HepG2 (cell line): ENCODE measurements around the gene AMIGO1. TPM values are rescaled to one million over a fixed set of nuclear protein-coding genes. Genes with fewer than 3 reads are reported as not detected.

Experiments used
- ATAC-seq: fragments of 200-7000 bp; cut with Tn5 transposase; 3 replicates; pipeline ENCODE4 v1.9.1; 2020; ENCODE audit warnings: mild to moderate bottlenecking, moderate library complexity
- BruUV-seq: library from RNA; stranded (reverse); fragments of 400-500 nt; replicated peaks from 2 replicates; lab custom pipeline; 2021; lab: Mats Ljungman, UMichigan
- CTCF ChIA-PET: fragments of 300-600 bp; formaldehyde crosslinking; extraction: SDS; loops from one replicate; lab custom pipeline; 2021; ENCODE audit warnings: low total read pairs, inconsistent platforms, low intra/inter-chr PET ratio; lab: Yijun Ruan, JAX
- POLR2A ChIA-PET: fragments of 350-600 bp; sonication (Branson Sonifier 250); formaldehyde crosslinking; loops from one replicate; lab custom pipeline; 2020; ENCODE audit warnings: antibody characterized with exemption, inconsistent platforms; lab: Yijun Ruan, JAX
- DNase-seq: peaks from one replicate; pipeline ENCODE4 v3.0.0-alpha.2; 2015; ENCODE audit warnings: low spot score
- FAIRE-seq: peaks from 3 replicates; lab custom pipeline; 2011; peaks lifted over from hg19 to GRCh38; lab: Jason Lieb, UNC
- H2AFZ ChIP-seq: one replicate; pipeline ENCODE4 v1.6.1; 2011; ENCODE audit warnings: low read length, inconsistent platforms
- H3K27ac ChIP-seq: fragments of 300-600 bp; 3 replicates; pipeline ENCODE4 v1.8.0; 2011; ENCODE audit warnings: mixed run types, mild to moderate bottlenecking, mixed read lengths, low read length, inconsistent platforms; ENCODE audit not compliant: insufficient read depth; ENCODE audit errors: extremely low read length
- H3K27me3 ChIP-seq, 2 experiments: fragments of 200-600 bp in 1 of 2; 2 replicates in 1 of 2; 3 replicates in 1 of 2; pipeline versions ENCODE4 v1.6.0 to v1.8.0; 2011; ENCODE audit warnings: low read length in 2 of 2, mild to moderate bottlenecking in 2 of 2, moderate library complexity in 2 of 2, inconsistent platforms in 1 of 2; ENCODE audit not compliant: insufficient read depth in 2 of 2, control insufficient read depth in 1 of 2
- H3K36me3 ChIP-seq, 2 experiments: fragments of 200-600 bp in 1 of 2; replicated peaks in 1 of 2; 2 replicates in 1 of 2; 3 replicates in 1 of 2; pipeline versions ENCODE4 v1.5.1 to v1.8.0; 2011; ENCODE audit warnings: low read length in 2 of 2, inconsistent platforms in 1 of 2; ENCODE audit not compliant: insufficient read depth in 2 of 2, control insufficient read depth in 1 of 2
- H3K4me1 ChIP-seq: 2 replicates; pipeline ENCODE4 v1.5.1; 2012; ENCODE audit warnings: low read length, inconsistent platforms; ENCODE audit not compliant: insufficient read depth
- H3K4me2 ChIP-seq: 2 replicates; pipeline ENCODE4 v1.6.0; 2011; ENCODE audit warnings: low read depth, low read length, inconsistent platforms
- H3K4me3 ChIP-seq, 3 experiments: fragments of 200-600 bp in 1 of 3; sonication (generic), shearing (Covaris generic) in 1 of 3; replicated peaks in 1 of 3; 2 replicates each; pipeline ENCODE4 v1.5.1; 2011 to 2016; ENCODE audit warnings: low read length in 3 of 3, inconsistent platforms in 2 of 3, low read depth in 2 of 3, mild to moderate bottlenecking in 2 of 3, control low read depth in 1 of 3, mixed read lengths in 1 of 3; ENCODE audit not compliant: insufficient read depth in 1 of 3
- H3K79me2 ChIP-seq: one replicate; pipeline ENCODE4 v1.6.1; 2011; ENCODE audit warnings: low read length, inconsistent platforms; ENCODE audit not compliant: insufficient read depth
- H3K9ac ChIP-seq: 2 replicates; pipeline ENCODE4 v1.6.0; 2011; ENCODE audit warnings: mild to moderate bottlenecking, low read depth, low read length, inconsistent platforms; ENCODE audit not compliant: insufficient read depth
- H3K9me3 ChIP-seq: 2 replicates; pipeline ENCODE4 v1.5.1; 2012; ENCODE audit warnings: mild to moderate bottlenecking, low read length
- H4K20me1 ChIP-seq: 2 replicates; pipeline ENCODE4 v1.6.0; 2011; ENCODE audit warnings: inconsistent platforms, mild to moderate bottlenecking, low read length, moderate library complexity; ENCODE audit not compliant: insufficient read depth
- AKNA ChIP-seq: sonication (generic); formaldehyde crosslinking; IDR thresholded peaks from 2 replicates; pipeline ENCODE4 v1.4.0; 2020; ENCODE audit warnings: missing genetic modification reagents, borderline replicate concordance
- CCDC6 ChIP-seq: sonication (generic); formaldehyde crosslinking; IDR thresholded peaks from 2 replicates; pipeline ENCODE4 v1.8.1; 2022; ENCODE audit warnings: mild to moderate bottlenecking, missing genetic modification reagents, moderate library complexity
- CREB1 ChIP-seq, 2 experiments: fragments of 450-650 bp in 1 of 2; IDR thresholded peaks; 2 replicates each; pipeline ENCODE4 v1.6.1; 2016 to 2017; ENCODE audit warnings: control low read depth in 1 of 2, mild to moderate bottlenecking in 1 of 2, missing compliant biosample characterization in 1 of 2, missing genetic modification characterization in 1 of 2
- ERF ChIP-seq: IDR thresholded peaks from 2 replicates; pipeline ENCODE4 v1.6.1; 2018; ENCODE audit warnings: missing biosample characterization, missing genetic modification reagents
- HCFC1 ChIP-seq: fragments of 150-350 bp; IDR thresholded peaks from 2 replicates; pipeline ENCODE4 v1.6.1; 2014; ENCODE audit warnings: low read depth, low read length
- MEIS2 ChIP-seq: sonication (generic); formaldehyde crosslinking; IDR thresholded peaks from 2 replicates; pipeline ENCODE4 v1.9.0; 2021; ENCODE audit warnings: mild to moderate bottlenecking, missing genetic modification reagents
- NFAT5 ChIP-seq: sonication (generic); formaldehyde crosslinking; IDR thresholded peaks from 2 replicates; pipeline ENCODE4 v1.4.0; 2020; ENCODE audit warnings: missing genetic modification reagents
- ZNF558 ChIP-seq: sonication (generic); formaldehyde crosslinking; IDR thresholded peaks from 2 replicates; pipeline ENCODE4 v1.9.0; 2022; ENCODE audit warnings: mild to moderate bottlenecking, missing genetic modification reagents, borderline replicate concordance
- WGBS: methylation state at CpG from one replicate; pipeline ENCODE4 v1.1.6; 2017; ENCODE audit warnings: low lambda C conversion rate; 5-methylcytosine and 5-hydroxymethylcytosine counted together
- in situ Hi-C: cut with HindIII; loops from 2 replicates; pipeline ENCODE4 v1.10.0; 2017; ENCODE audit warnings: low pct_unique_long_range_greater_than_20kb; ENCODE audit not compliant: extremely low pct_ligation_motif_present
- intact Hi-C: fragments of 100-400 bp; cut with micrococcal nuclease; formaldehyde crosslinking; loops from one replicate; pipeline ENCODE4 v1.10.0; 2022; ENCODE audit not compliant: unreplicated experiment
- polyA plus RNA-seq, 8 experiments: library from polyadenylated mRNA; depleted of rRNA in 3 of 8; stranded (reverse) in 7 of 8; unstranded in 1 of 8; fragments of >200 nt; fragmentation: Illumina TruSeq in 4 of 8; extraction: Trizol in 4 of 8; gene quantifications; 2 replicates each; pipeline versions ENCODE4 v1.2.1 to v1.2.3, GENCODE V29; 2011 to 2016; ENCODE audit warnings: low read depth in 4 of 8, missing spikeins in 1 of 8, mixed read lengths in 1 of 8; ENCODE audit not compliant: insufficient read depth in 1 of 8
- total RNA-seq, 5 experiments: library from RNA; depleted of rRNA; stranded (reverse); fragments of >200 nt; fragmentation: Illumina TruSeq; extraction: Trizol; gene quantifications; 2 replicates each; pipeline ENCODE4 v1.2.3, GENCODE V29; 2016; ENCODE audit warnings: low read depth in 1 of 5
- TF ChIP-seq, protein P1 (sequence below): IDR thresholded peaks from 2 replicates; pipeline ENCODE4 v1.4.0; 2020; ENCODE audit warnings: mild to moderate bottlenecking, missing genetic modification reagents

The AMIGO1 gene
- total and polyA plus RNA-seq, 2 of the 13 experiments (the other 11 are each of a cell fraction or from before 2014, with no cell fraction given): 0.40 to 1.3 TPM

- no TSS peak for BruUV-seq
- FAIRE-seq (no peak), DNase-seq (no peak), ATAC-seq (no peak)
- H2AFZ ChIP-seq: no peak overlapping the region
- H3K4me1 ChIP-seq: peaks cover 38% of the 10 kb centered on the region
- H3K27me3 ChIP-seq: peaks cover 0 to 19% of the 10 kb centered on the region in 2 experiments; a peak in 2 of 5 replicates
- H3K79me2 ChIP-seq: no peaks in the 10 kb centered on the region
- POLR2A ChIA-PET: interaction anchor here (0.8 kb wide), 1 partner anchor 25 kb away, joined by 3 read pairs; no protein-coding TSS in a partner anchor
- no peaks in the 10 kb centered on the region for H3K9me3 ChIP-seq
- H3K9ac ChIP-seq: no peak overlapping the region
- CTCF ChIA-PET: no interaction called here
- 87% methylated on average over 2 of the region's 2 CpGs for whole genome bisulfite sequencing
- intact Hi-C loops (no loop called here), in situ Hi-C loops (no loop called here)
- H3K4me2 ChIP-seq: no peak overlapping the region
- H3K27ac ChIP-seq: no peak overlapping the region
- H3K4me3 ChIP-seq: no peak overlapping the region
- no peaks in the 10 kb centered on the region for H3K36me3 ChIP-seq
- no peaks in the 10 kb centered on the region for H4K20me1 ChIP-seq
- no peak for TF ChIP-seq HCFC1
- no peak for TF ChIP-seq ERF (CRISPR knock-in tag)
- no peak for TF ChIP-seq AKNA
- TF ChIP-seq MEIS2 (CRISPR knock-in tag): no peak
- TF ChIP-seq ZNF558 (CRISPR knock-in tag): no peak
- TF ChIP-seq NFAT5 (CRISPR knock-in tag): no peak
- no peak for TF ChIP-seq CREB1 (IDR thresholded peaks at IDR 0.05)
- no peak for TF ChIP-seq CREB1 (CRISPR knock-in tag; IDR thresholded peaks at IDR 0.05)
- TF ChIP-seq, protein P1, sequence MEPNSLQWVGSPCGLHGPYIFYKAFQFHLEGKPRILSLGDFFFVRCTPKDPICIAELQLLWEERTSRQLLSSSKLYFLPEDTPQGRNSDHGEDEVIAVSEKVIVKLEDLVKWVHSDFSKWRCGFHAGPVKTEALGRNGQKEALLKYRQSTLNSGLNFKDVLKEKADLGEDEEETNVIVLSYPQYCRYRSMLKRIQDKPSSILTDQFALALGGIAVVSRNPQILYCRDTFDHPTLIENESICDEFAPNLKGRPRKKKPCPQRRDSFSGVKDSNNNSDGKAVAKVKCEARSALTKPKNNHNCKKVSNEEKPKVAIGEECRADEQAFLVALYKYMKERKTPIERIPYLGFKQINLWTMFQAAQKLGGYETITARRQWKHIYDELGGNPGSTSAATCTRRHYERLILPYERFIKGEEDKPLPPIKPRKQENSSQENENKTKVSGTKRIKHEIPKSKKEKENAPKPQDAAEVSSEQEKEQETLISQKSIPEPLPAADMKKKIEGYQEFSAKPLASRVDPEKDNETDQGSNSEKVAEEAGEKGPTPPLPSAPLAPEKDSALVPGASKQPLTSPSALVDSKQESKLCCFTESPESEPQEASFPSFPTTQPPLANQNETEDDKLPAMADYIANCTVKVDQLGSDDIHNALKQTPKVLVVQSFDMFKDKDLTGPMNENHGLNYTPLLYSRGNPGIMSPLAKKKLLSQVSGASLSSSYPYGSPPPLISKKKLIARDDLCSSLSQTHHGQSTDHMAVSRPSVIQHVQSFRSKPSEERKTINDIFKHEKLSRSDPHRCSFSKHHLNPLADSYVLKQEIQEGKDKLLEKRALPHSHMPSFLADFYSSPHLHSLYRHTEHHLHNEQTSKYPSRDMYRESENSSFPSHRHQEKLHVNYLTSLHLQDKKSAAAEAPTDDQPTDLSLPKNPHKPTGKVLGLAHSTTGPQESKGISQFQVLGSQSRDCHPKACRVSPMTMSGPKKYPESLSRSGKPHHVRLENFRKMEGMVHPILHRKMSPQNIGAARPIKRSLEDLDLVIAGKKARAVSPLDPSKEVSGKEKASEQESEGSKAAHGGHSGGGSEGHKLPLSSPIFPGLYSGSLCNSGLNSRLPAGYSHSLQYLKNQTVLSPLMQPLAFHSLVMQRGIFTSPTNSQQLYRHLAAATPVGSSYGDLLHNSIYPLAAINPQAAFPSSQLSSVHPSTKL (CRISPR knock-in tag): no peak
- TF ChIP-seq CCDC6: no peak
Observed at GRCh38 chr1:109513110-109513710, 3.7 kb upstream of the AMIGO1 start.
